ELF-1 (cell line): ENCODE results near the gene CD86.
"Not testable (repeated sequence)": the region's sequence is repeated elsewhere in the genome, so short reads cannot be mapped to it uniquely, and the experiment has no call there.

ENCODE experiments used
- DNase-seq: peaks from one replicate; pipeline ENCODE4 v3.0.0-alpha.2; 2016; ENCODE audit warnings: low read depth, low spot score

Gene CD86

GRCh38 chr3:122148941-122149627 lies 93.9 kb downstream of the CD86 start:
- DNase-seq, result no peak

GRCh38 chr3:122151480-122151879 lies 96.3 kb downstream of the CD86 start:
- no peak for DNase-seq

- not testable (repeated sequence) for DNase-seq
These were observed 109.8 kb downstream of the CD86 start for GRCh38 chr3:122164983-122165382.

- no peak for DNase-seq
These were observed 112.5 kb downstream of the CD86 start for GRCh38 chr3:122167630-122168029.

- no peak for DNase-seq
These were observed 112.9 kb downstream of the CD86 start for GRCh38 chr3:122168044-122168443.

- DNase-seq, result no peak
These were observed 114.7 kb downstream of the CD86 start for GRCh38 chr3:122169911-122170310.
